Measurements from ENCODE around the gene FAM193B. TPM values are rescaled to one million over a fixed set of nuclear protein-coding genes. Genes with fewer than 3 reads are reported as not detected.

Gene FAM193B
- total and polyA plus RNA-seq, 9 of the 15 experiments (the other 6 are each of a cell fraction or from before 2014, with no cell fraction given) = 4.4 to 76.4 (median 37.3) TPM

GRCh38 chr5:177498013-177498787 lies 56.2 kb downstream of the FAM193B start (continued):
- peak; percentile 67; the same call in 1 of the 2 replicates for TF ChIP-seq EP300 (IDR thresholded peaks at IDR 0.05; ENCODE audit: low read length)
- peak; percentile 57 for TF ChIP-seq TAL1 (IDR thresholded peaks at IDR 0.05)
- TF ChIP-seq CC2D1A (IDR thresholded peaks at IDR 0.05) = peak; percentile 32; the same call in 1 of the 2 replicates
- TF ChIP-seq PCBP2 (IDR thresholded peaks at IDR 0.05; ENCODE audit: low read depth, low read length, poor library complexity, severe bottlenecking) = no peak
- peak; percentile 55; the same call in 1 of the 2 replicates for TF ChIP-seq ETS1 (conservative IDR thresholded peaks at IDR 0.05; ENCODE audit: control insufficient read depth, low read depth, low read length)
- TF ChIP-seq USF1 (CRISPR knock-in tag; IDR thresholded peaks at IDR 0.05) = peak; percentile 30; the same call in 1 of the 2 replicates
- 0 out of 2 replicates have a peak, but pooled peaks have one; percentile 1 for TF ChIP-seq MTA3 (IDR thresholded peaks at IDR 0.05; ENCODE audit: borderline replicate concordance)
- no peak for TF ChIP-seq NELFE (IDR thresholded peaks at IDR 0.05; ENCODE audit: insufficient read depth, insufficient read length)
- TF ChIP-seq CBFA2T2 (conservative IDR thresholded peaks at IDR 0.05) = peak; percentile 66
- no peak for TF ChIP-seq ATF1 (CRISPR knock-in tag; IDR thresholded peaks at IDR 0.05)
- TF ChIP-seq ATF1 (tag; IDR thresholded peaks at IDR 0.05) = 0 out of 2 replicates have a peak, but pooled peaks have one; percentile 3

All from K562 (cell line).